ENCODE data around the gene CIPC. TPM values are rescaled to one million over a fixed set of nuclear protein-coding genes. Genes with fewer than 3 reads are reported as not detected.

Gene CIPC
- total RNA-seq, 1 donor from 2014 or later: 12.4 TPM

- TF ChIP-seq, protein P1, sequence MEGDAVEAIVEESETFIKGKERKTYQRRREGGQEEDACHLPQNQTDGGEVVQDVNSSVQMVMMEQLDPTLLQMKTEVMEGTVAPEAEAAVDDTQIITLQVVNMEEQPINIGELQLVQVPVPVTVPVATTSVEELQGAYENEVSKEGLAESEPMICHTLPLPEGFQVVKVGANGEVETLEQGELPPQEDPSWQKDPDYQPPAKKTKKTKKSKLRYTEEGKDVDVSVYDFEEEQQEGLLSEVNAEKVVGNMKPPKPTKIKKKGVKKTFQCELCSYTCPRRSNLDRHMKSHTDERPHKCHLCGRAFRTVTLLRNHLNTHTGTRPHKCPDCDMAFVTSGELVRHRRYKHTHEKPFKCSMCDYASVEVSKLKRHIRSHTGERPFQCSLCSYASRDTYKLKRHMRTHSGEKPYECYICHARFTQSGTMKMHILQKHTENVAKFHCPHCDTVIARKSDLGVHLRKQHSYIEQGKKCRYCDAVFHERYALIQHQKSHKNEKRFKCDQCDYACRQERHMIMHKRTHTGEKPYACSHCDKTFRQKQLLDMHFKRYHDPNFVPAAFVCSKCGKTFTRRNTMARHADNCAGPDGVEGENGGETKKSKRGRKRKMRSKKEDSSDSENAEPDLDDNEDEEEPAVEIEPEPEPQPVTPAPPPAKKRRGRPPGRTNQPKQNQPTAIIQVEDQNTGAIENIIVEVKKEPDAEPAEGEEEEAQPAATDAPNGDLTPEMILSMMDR (IDR thresholded peaks at IDR 0.05): no peak
- Mint-ChIP-seq H3K27ac (ENCODE audit: unreplicated experiment) (no peak overlapping the region), H3K9me3 (ENCODE audit: unreplicated experiment) (no peaks in the 10 kb centered on the region), H3K27me3 (ENCODE audit: unreplicated experiment) (no peaks in the 10 kb centered on the region), H3K36me3 (ENCODE audit: unreplicated experiment) (peaks cover 42% of the 10 kb centered on the region), H3K4me3 (ENCODE audit: unreplicated experiment) (no peak overlapping the region), H3K4me1 (ENCODE audit: unreplicated experiment) (peaks cover 5% of the 10 kb centered on the region)
- DNase-seq (ENCODE audit: extremely low spot score, unreplicated experiment): no peak
These were observed 11.6 kb downstream of the CIPC start for GRCh38 chr14:77109656-77110055.

- Mint-ChIP-seq H3K27ac (ENCODE audit: unreplicated experiment) (no peak overlapping the region), H3K4me3 (ENCODE audit: unreplicated experiment) (no peak overlapping the region), H3K4me1 (ENCODE audit: unreplicated experiment) (peaks cover 5% of the 10 kb centered on the region), H3K27me3 (ENCODE audit: unreplicated experiment) (no peaks in the 10 kb centered on the region), H3K9me3 (ENCODE audit: unreplicated experiment) (no peaks in the 10 kb centered on the region), H3K36me3 (ENCODE audit: unreplicated experiment) (peaks cover 47% of the 10 kb centered on the region)
- DNase-seq (ENCODE audit: extremely low spot score, unreplicated experiment): no peak
- TF ChIP-seq, protein P1 (IDR thresholded peaks at IDR 0.05): no peak
These were observed 12.2 kb downstream of the CIPC start for GRCh38 chr14:77110286-77110685.

DNA sequence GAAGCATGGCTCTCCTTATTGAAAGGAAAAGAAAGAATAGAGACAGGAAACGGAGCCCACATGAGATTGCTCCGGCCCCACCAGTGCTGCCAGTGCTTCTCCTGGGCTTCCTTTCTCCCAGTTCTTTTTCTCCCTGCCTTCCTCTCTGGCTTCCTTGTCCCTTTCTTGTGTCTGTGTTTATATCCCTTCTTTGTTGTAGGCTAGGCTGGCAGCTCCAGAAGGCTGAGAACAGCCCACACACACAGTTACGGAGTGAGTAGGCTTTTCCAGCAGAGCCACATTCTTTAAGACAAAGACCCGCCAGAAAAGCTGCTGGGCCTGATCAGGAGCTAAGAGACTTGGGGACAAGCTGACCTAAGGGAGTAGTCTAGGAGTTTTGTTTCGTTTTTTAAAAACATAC lies 13.0 kb downstream of the CIPC start:
- H3K9me3 Mint-ChIP-seq (ENCODE audit: unreplicated experiment): no peaks in the 10 kb centered on the region
- TF ChIP-seq, protein P1 (IDR thresholded peaks at IDR 0.05): no peak
- DNase-seq (ENCODE audit: extremely low spot score, unreplicated experiment): no peak
- H3K4me3 Mint-ChIP-seq (ENCODE audit: unreplicated experiment): no peak overlapping the region
- H3K27ac Mint-ChIP-seq (ENCODE audit: unreplicated experiment): peak overlapping the region; percentile 54
- H3K4me1 Mint-ChIP-seq (ENCODE audit: unreplicated experiment): peaks cover 5% of the 10 kb centered on the region
- peaks cover 49% of the 10 kb centered on the region for H3K36me3 Mint-ChIP-seq (ENCODE audit: unreplicated experiment)
- no peaks in the 10 kb centered on the region for H3K27me3 Mint-ChIP-seq (ENCODE audit: unreplicated experiment)

DNA sequence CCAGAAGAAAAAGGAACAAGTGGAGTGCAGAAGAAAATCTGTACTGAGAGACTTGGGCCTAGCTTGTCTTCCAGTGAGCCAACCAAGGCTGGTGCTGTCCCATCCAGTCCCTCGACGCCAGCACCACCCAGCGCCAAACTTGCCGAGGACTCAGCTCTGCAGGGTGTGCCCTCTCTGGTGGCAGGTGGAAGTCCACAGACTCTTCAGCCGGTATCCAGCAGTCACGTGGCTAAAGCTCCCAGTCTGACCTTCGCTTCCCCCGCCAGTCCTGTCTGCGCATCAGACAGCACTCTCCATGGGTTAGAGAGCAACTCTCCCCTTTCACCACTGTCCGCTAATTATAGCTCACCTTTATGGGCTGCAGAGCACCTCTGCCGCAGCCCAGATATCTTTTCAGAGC lies 15.6 kb downstream of the CIPC start:
- TF ChIP-seq, protein P1 (IDR thresholded peaks at IDR 0.05): no peak
- Mint-ChIP-seq H3K27ac (ENCODE audit: unreplicated experiment) (no peak overlapping the region), H3K36me3 (ENCODE audit: unreplicated experiment) (peaks cover 40% of the 10 kb centered on the region), H3K4me1 (ENCODE audit: unreplicated experiment) (peaks cover 5% of the 10 kb centered on the region), H3K4me3 (ENCODE audit: unreplicated experiment) (no peak overlapping the region), H3K9me3 (ENCODE audit: unreplicated experiment) (no peaks in the 10 kb centered on the region), H3K27me3 (ENCODE audit: unreplicated experiment) (no peaks in the 10 kb centered on the region)
- DNase-seq (ENCODE audit: extremely low spot score, unreplicated experiment): no peak

- H3K27me3 Mint-ChIP-seq (ENCODE audit: unreplicated experiment): no peaks in the 10 kb centered on the region
- no peak overlapping the region for H3K4me3 Mint-ChIP-seq (ENCODE audit: unreplicated experiment)
- peaks cover 5% of the 10 kb centered on the region for H3K4me1 Mint-ChIP-seq (ENCODE audit: unreplicated experiment)
- peaks cover 39% of the 10 kb centered on the region for H3K36me3 Mint-ChIP-seq (ENCODE audit: unreplicated experiment)
- H3K9me3 Mint-ChIP-seq (ENCODE audit: unreplicated experiment): no peaks in the 10 kb centered on the region
- TF ChIP-seq, protein P1 (IDR thresholded peaks at IDR 0.05): no peak
- no peak for DNase-seq (ENCODE audit: extremely low spot score, unreplicated experiment)
- H3K27ac Mint-ChIP-seq (ENCODE audit: unreplicated experiment): no peak overlapping the region
These were observed 16.6 kb downstream of the CIPC start for GRCh38 chr14:77114609-77115008.

All from osteocyte (in vitro differentiated cells).